K562 (cell line): ENCODE results near the gene CCDC69.

ENCODE experiments used
- ARHGAP35 ChIP-seq: fragments of 450-650 bp; IDR thresholded peaks from 2 replicates; pipeline ENCODE4 v1.6.1; 2018; ENCODE audit not compliant: partially characterized antibody
- CTCF ChIP-seq, 3 experiments: IDR thresholded peaks in 2 of 3; conservative IDR thresholded peaks in 1 of 3; 2 replicates each; pipeline ENCODE4 v1.5.1; 2011 to 2012; ENCODE audit warnings: low read length in 3 of 3, mild to moderate bottlenecking in 3 of 3, control low read depth in 2 of 3, improper control_type of control experiment in 1 of 3, inconsistent platforms in 1 of 3, low read depth in 1 of 3, mixed read lengths in 1 of 3, moderate library complexity in 1 of 3; ENCODE audit not compliant: insufficient read depth in 2 of 3
- EP300 ChIP-seq: IDR thresholded peaks from 2 replicates; pipeline ENCODE4 v1.6.1; 2012; ENCODE audit warnings: low read length, improper control_type of control experiment
- HIVEP1 ChIP-seq: fragments of 250-450 bp; sonication (Bioruptor Pico); IDR thresholded peaks from 2 replicates; pipeline ENCODE4 v1.4.0; 2020; ENCODE audit warnings: mild to moderate bottlenecking
- HNRNPLL ChIP-seq: fragments of 200-400 bp; formaldehyde crosslinking; IDR thresholded peaks from 2 replicates; pipeline ENCODE4 v1.6.1; 2017; ENCODE audit warnings: low read length, low read depth, mild to moderate bottlenecking; ENCODE audit not compliant: poor library complexity, severe bottlenecking
- POLR2A ChIP-seq: fragments of 450-650 bp; conservative IDR thresholded peaks from 2 replicates; pipeline ENCODE4 v1.6.1; 2016
- TCF7 ChIP-seq: sonication (generic); IDR thresholded peaks from 2 replicates; pipeline ENCODE4 v1.6.1; 2016; ENCODE audit warnings: antibody characterized with exemption, borderline replicate concordance
- THRA ChIP-seq: fragments of 450-650 bp; IDR thresholded peaks from 2 replicates; pipeline ENCODE4 v1.6.1; 2017; ENCODE audit warnings: mild to moderate bottlenecking, moderate library complexity
- ZNF217 ChIP-seq: sonication (generic); formaldehyde crosslinking; IDR thresholded peaks from 2 replicates; pipeline ENCODE4 v1.8.0; 2022; ENCODE audit warnings: mild to moderate bottlenecking, missing genetic modification reagents
- ZNF274 ChIP-seq: IDR thresholded peaks from 2 replicates; pipeline ENCODE4 v1.6.1; 2011; ENCODE audit warnings: low read depth, mild to moderate bottlenecking, low read length, moderate library complexity, borderline replicate concordance
- ZNF384 ChIP-seq: IDR thresholded peaks from 2 replicates; pipeline ENCODE4 v1.6.1; 2012; ENCODE audit warnings: low read depth, low read length, improper control_type of control experiment
- ZNF589 ChIP-seq: fragments of 200-800 bp; sonication (Bioruptor generic); IDR thresholded peaks from 2 replicates; pipeline ENCODE4 v1.6.1; 2016; ENCODE audit warnings: low read depth, missing genetic modification characterization, missing compliant biosample characterization

- TF ChIP-seq ARHGAP35: no peak
- TF ChIP-seq EP300: no peak
- TF ChIP-seq HNRNPLL: no peak
- no peak for TF ChIP-seq HIVEP1 (CRISPR knock-in tag)
- no peak for TF ChIP-seq ZNF589 (CRISPR knock-in tag)
- no peak for TF ChIP-seq POLR2A
- no peak for TF ChIP-seq ZNF384
- TF ChIP-seq ZNF217 (CRISPR knock-in tag): no peak
- no peak for TF ChIP-seq ZNF274
- no peak for TF ChIP-seq THRA
- TF ChIP-seq TCF7: no peak
- TF ChIP-seq CTCF (IDR thresholded peaks at IDR 0.05 in 2 of 3, conservative IDR thresholded peaks at IDR 0.05 in 1 of 3; ENCODE audit: insufficient read depth in 2 of 3, low read depth in 1 of 3, low read length in 3 of 3): no peak
Observed at GRCh38 chr5:151140686-151141459, 83.0 kb downstream of the CCDC69 start.
